GM19351 (cell line): ENCODE data around the gene GABARAP.
A peak's percentile ranks its signal among the peaks of the same experiment; 100 is the strongest.

ENCODE experiments used
- ATAC-seq: cut with Tn5 transposase; IDR thresholded peaks from one replicate; pipeline ENCODE4 v1.9.1; 2021; ENCODE audit warnings: mild to moderate bottlenecking, moderate library complexity; ENCODE audit not compliant: unreplicated experiment

GABARAP gene

GRCh38 chr17:7208754-7209460 lies 33.3 kb downstream of the GABARAP start:
- ATAC-seq, result no peak

GRCh38 chr17:7208027-7208571 lies 34.1 kb downstream of the GABARAP start:
- no peak for ATAC-seq

GRCh38 chr17:7207120-7208001 lies 34.9 kb downstream of the GABARAP start:
- no peak for ATAC-seq

- ATAC-seq, result no peak
Observed at GRCh38 chr17:7205561-7205960, 36.7 kb downstream of the GABARAP start.

- ATAC-seq, result peak; percentile 85
Observed at GRCh38 chr17:7204828-7205461, 37.3 kb downstream of the GABARAP start.

- ATAC-seq, result no peak
Observed at GRCh38 chr17:7204336-7204735, 37.9 kb downstream of the GABARAP start.

- ATAC-seq, result no peak
Observed at GRCh38 chr17:7203391-7203790, 38.9 kb downstream of the GABARAP start.

- no peak for ATAC-seq
Observed at GRCh38 chr17:7196651-7197401, 45.4 kb downstream of the GABARAP start.

GRCh38 chr17:7195971-7196370 lies 46.3 kb downstream of the GABARAP start:
- ATAC-seq, result no peak

GRCh38 chr17:7192271-7192937 lies 49.8 kb downstream of the GABARAP start:
- no peak for ATAC-seq

- no peak for ATAC-seq
Observed at GRCh38 chr17:7191571-7192270, 50.5 kb downstream of the GABARAP start.

- no peak for ATAC-seq
Observed at GRCh38 chr17:7191069-7191468, 51.2 kb downstream of the GABARAP start.

- ATAC-seq, result no peak
Observed at GRCh38 chr17:7190276-7190917, 51.9 kb downstream of the GABARAP start.
